Adipose tissue (tissue), 3 donors: ENCODE measurements around the gene GINS2. TPM values are rescaled to one million over a fixed set of nuclear protein-coding genes. Genes with fewer than 3 reads are reported as not detected.

Source experiments
- H3K27ac ChIP-seq: one replicate; pipeline ENCODE4 v1.5.1; 2013; ENCODE audit warnings: low read depth, low read length
- WGBS, 3 donors: extraction: QIAGEN DNeasy Blood & Tissue Kit; methylation state at CpG; one replicate each; pipeline ENCODE4 v1.1.7; 2013; 5-methylcytosine and 5-hydroxymethylcytosine counted together
- polyA plus RNA-seq, 3 donors: library from polyadenylated mRNA; stranded (reverse); fragments of 200-250 nt; gene quantifications; one replicate each; pipeline ENCODE4 v1.2.3, GENCODE V29; 2013
- donor health status: healthy with polysubstance abuse.
- donor health status: Bipolar disorder and iron deficiency.
- donor health status: healthy.

GINS2 gene
- polyA plus RNA-seq, 3 donors, result 0.22 to 1.1 (median 0.62) TPM

GRCh38 chr16:85627089-85627488 lies 61.7 kb downstream of the GINS2 start:
- no peak overlapping the region for H3K27ac ChIP-seq
- 24 to 39% (median 35%) methylated on average over 8 of the region's 8 CpGs for WGBS, 3 donors

Other genes with a start within 250 kb of the GINS2 start
- 10 to 100 TPM; 20.2 to 85.3 (median 55.9) TPM for gene GSE1, start 75.6 kb downstream of the GINS2 start, polyA plus RNA-seq
- gene C16orf74, start 62.1 kb upstream of the GINS2 start, polyA plus RNA-seq, result 1 to 10 TPM in 2 of 3 donors, under 1 TPM in 1; 0.54 to 5.1 (median 4.2) TPM
- gene EMC8, start 110.6 kb upstream of the GINS2 start, polyA plus RNA-seq, result 10 to 100 TPM in 2 of 3 donors, 1 to 10 TPM in 1; 9.0 to 17.1 (median 10.8) TPM
- gene COX4I1, start 110.7 kb upstream of the GINS2 start, polyA plus RNA-seq, result 1,000 to 10,000 TPM in 2 of 3 donors, 100 to 1,000 TPM in 1; 533 to 1,232 (median 1,054) TPM
- gene IRF8, start 210.2 kb upstream of the GINS2 start, polyA plus RNA-seq, result 10 to 100 TPM in 2 of 3 donors, 1 to 10 TPM in 1; 7.0 to 96.5 (median 10.3) TPM